Mammary epithelial cell (primary cell): Measurements from ENCODE around the gene CCL2.

Source experiments
- EZH2 ChIP-seq: IDR thresholded peaks from 2 replicates; pipeline ENCODE4 v1.6.1; 2012; ENCODE audit warnings: low read length, inconsistent platforms, borderline replicate concordance
- TF ChIP-seq, protein P1 (sequence below), 2 donors: IDR thresholded peaks in 1 of 2; conservative IDR thresholded peaks in 1 of 2; 2 replicates each; pipeline ENCODE4 v1.5.1; 2011 to 2012; ENCODE audit warnings: inconsistent platforms in 2 of 2, low read length in 2 of 2, mild to moderate bottlenecking in 2 of 2, control low read depth in 1 of 2, low read depth in 1 of 2; ENCODE audit not compliant: insufficient read depth in 1 of 2; ENCODE audit errors: extremely low read depth in 1 of 2

DNA sequence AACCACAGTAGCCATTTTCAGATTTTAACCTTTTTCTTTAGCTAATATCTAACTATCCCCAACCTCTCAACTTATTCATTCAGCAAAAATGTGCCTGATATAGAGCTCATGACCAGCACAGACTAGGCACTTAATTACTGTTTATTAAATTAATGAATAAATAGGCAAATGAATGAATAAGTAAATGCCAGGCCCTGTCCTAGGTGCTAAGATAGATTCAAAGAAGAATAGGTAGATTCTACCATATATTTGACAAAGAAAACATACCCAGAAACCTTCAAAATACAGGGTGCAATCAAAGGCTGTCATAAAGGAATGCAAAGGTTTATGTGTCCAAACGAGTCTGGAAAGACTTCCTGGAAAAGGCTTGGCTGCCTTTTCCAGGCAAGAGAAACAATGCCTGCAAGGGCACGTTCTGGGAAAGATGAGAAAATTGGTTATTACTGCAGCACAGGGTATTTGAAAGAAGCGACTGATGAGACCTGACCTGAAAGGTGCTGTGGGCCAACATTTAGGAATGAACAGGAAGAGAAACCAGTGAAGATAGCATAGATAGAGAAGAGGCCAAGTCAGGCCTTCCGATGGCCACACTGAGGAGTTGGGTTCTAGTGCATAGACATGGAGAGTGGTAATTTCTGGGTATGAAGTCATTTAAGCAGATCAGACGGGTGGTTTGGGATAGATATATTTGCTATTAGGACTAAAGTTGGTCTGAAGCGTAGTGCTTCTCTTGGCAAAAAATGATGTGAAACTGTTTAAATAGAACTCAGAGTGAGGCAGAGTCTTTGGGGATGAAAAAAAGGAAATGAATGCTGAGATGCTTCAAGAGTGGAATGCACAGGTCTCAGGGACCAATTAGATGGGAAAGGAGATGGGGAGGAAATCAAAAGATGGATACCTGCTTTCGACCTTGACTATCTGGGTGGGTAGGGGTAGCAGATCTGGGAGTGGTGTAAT, 11.4 kb upstream of the CCL2 start:
- TF ChIP-seq, protein P1, sequence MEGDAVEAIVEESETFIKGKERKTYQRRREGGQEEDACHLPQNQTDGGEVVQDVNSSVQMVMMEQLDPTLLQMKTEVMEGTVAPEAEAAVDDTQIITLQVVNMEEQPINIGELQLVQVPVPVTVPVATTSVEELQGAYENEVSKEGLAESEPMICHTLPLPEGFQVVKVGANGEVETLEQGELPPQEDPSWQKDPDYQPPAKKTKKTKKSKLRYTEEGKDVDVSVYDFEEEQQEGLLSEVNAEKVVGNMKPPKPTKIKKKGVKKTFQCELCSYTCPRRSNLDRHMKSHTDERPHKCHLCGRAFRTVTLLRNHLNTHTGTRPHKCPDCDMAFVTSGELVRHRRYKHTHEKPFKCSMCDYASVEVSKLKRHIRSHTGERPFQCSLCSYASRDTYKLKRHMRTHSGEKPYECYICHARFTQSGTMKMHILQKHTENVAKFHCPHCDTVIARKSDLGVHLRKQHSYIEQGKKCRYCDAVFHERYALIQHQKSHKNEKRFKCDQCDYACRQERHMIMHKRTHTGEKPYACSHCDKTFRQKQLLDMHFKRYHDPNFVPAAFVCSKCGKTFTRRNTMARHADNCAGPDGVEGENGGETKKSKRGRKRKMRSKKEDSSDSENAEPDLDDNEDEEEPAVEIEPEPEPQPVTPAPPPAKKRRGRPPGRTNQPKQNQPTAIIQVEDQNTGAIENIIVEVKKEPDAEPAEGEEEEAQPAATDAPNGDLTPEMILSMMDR (conservative IDR thresholded peaks at IDR 0.05 in 1 of 2, IDR thresholded peaks at IDR 0.05 in 1 of 2; ENCODE audit: extremely low read depth in 1 of 2, insufficient read depth in 1 of 2, low read depth in 1 of 2, low read length in 2 of 2) = no peak
- TF ChIP-seq EZH2 = no peak
